Parathyroid adenoma (tissue), 2 donors: Measurements from ENCODE around the gene CAPN13.

Source experiments
- H2AFZ ChIP-seq: fragments of 300-600 bp; sonication (generic); one replicate; pipeline ENCODE4 v1.7.0; 2017; ENCODE audit warnings: antibody characterized with exemption, mild to moderate bottlenecking
- H3K27ac ChIP-seq: fragments of 300-600 bp; sonication (generic); one replicate; pipeline ENCODE4 v1.7.0; 2017
- H3K27me3 ChIP-seq: fragments of 300-600 bp; sonication (generic); one replicate; pipeline ENCODE4 v1.7.0; 2017; ENCODE audit warnings: low read length; ENCODE audit not compliant: control insufficient read depth, insufficient read depth
- H3K36me3 ChIP-seq: fragments of 300-600 bp; sonication (generic); one replicate; pipeline ENCODE4 v1.7.0; 2017; ENCODE audit warnings: low read length; ENCODE audit not compliant: control insufficient read depth, insufficient read depth
- H3K4me1 ChIP-seq: fragments of 300-600 bp; sonication (generic); one replicate; pipeline ENCODE4 v1.7.0; 2017; ENCODE audit warnings: control low read depth
- H3K4me2 ChIP-seq: fragments of 300-600 bp; sonication (generic); one replicate; pipeline ENCODE4 v1.7.0; 2017; ENCODE audit warnings: low read length
- H3K4me3 ChIP-seq: fragments of 300-600 bp; sonication (generic); one replicate; pipeline ENCODE4 v1.7.0; 2017; ENCODE audit warnings: low read depth, low read length
- H3K79me2 ChIP-seq: fragments of 300-600 bp; sonication (generic); one replicate; pipeline ENCODE4 v1.7.0; 2017; ENCODE audit warnings: control low read depth
- H3K9ac ChIP-seq: fragments of 300-600 bp; sonication (generic); one replicate; pipeline ENCODE4 v1.7.0; 2017; ENCODE audit warnings: mild to moderate bottlenecking
- H3K9me3 ChIP-seq: fragments of 300-600 bp; sonication (generic); one replicate; pipeline ENCODE4 v1.7.0; 2017; ENCODE audit warnings: low read length; ENCODE audit not compliant: control insufficient read depth
- TF ChIP-seq, protein P1 (sequence below): fragments of 300-600 bp; sonication (generic); IDR thresholded peaks from one replicate; pipeline ENCODE4 v1.7.0; 2017; ENCODE audit warnings: antibody characterized with exemption, mild to moderate bottlenecking
- donor health status: primary hyperparathyroidism.

CAPN13 gene

DNA sequence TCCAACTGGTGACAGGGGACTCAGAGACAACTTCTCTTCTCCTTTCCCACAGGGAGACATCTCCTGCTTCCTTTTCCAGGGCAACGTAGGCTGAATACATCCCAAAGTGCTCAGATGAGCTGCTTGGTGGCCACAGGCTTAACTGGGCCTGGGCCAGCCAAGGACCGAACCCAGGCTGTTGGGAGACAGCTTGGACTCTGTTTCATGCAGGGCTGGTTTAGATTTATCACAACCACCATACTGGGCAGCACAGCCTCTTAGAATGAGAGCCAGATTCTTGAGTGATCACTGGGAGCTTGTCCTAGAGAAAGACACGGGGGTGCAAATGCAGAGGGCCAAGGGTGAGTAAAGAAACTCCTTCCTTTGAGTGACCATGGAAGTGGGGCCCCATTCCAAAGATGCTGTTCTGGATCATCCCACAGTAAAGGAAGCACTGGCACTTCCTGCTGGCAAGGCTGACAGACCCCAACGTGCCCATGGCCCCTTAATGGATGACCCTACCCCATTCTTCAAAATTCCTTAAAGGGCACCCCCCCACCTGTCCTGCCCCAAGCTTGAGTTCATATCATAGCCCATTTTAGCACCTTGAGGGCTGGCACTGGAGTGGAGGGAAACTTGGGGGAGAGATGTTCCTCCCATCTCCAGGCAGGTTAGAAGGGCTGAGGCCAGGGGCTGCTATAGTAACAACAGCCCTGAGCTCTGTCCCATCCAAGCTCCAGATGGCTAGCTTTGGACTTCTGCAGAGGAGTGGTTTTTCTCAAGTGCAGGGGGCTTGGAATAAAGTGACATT is 84.1 kb downstream of the CAPN13 start:
- Histone ChIP-seq H3K4me1 (no peaks in the 10 kb centered on the region), H2AFZ (no peak overlapping the region), H3K4me3 (no peak overlapping the region), H3K27me3 (no peaks in the 10 kb centered on the region), H3K9ac (no peak overlapping the region), H3K9me3 (no peaks in the 10 kb centered on the region), H3K79me2 (no peaks in the 10 kb centered on the region), H3K4me2 (no peak overlapping the region), H3K36me3 (no peaks in the 10 kb centered on the region), H3K27ac (no peak overlapping the region)
- TF ChIP-seq, protein P1, sequence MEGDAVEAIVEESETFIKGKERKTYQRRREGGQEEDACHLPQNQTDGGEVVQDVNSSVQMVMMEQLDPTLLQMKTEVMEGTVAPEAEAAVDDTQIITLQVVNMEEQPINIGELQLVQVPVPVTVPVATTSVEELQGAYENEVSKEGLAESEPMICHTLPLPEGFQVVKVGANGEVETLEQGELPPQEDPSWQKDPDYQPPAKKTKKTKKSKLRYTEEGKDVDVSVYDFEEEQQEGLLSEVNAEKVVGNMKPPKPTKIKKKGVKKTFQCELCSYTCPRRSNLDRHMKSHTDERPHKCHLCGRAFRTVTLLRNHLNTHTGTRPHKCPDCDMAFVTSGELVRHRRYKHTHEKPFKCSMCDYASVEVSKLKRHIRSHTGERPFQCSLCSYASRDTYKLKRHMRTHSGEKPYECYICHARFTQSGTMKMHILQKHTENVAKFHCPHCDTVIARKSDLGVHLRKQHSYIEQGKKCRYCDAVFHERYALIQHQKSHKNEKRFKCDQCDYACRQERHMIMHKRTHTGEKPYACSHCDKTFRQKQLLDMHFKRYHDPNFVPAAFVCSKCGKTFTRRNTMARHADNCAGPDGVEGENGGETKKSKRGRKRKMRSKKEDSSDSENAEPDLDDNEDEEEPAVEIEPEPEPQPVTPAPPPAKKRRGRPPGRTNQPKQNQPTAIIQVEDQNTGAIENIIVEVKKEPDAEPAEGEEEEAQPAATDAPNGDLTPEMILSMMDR: no peak

DNA sequence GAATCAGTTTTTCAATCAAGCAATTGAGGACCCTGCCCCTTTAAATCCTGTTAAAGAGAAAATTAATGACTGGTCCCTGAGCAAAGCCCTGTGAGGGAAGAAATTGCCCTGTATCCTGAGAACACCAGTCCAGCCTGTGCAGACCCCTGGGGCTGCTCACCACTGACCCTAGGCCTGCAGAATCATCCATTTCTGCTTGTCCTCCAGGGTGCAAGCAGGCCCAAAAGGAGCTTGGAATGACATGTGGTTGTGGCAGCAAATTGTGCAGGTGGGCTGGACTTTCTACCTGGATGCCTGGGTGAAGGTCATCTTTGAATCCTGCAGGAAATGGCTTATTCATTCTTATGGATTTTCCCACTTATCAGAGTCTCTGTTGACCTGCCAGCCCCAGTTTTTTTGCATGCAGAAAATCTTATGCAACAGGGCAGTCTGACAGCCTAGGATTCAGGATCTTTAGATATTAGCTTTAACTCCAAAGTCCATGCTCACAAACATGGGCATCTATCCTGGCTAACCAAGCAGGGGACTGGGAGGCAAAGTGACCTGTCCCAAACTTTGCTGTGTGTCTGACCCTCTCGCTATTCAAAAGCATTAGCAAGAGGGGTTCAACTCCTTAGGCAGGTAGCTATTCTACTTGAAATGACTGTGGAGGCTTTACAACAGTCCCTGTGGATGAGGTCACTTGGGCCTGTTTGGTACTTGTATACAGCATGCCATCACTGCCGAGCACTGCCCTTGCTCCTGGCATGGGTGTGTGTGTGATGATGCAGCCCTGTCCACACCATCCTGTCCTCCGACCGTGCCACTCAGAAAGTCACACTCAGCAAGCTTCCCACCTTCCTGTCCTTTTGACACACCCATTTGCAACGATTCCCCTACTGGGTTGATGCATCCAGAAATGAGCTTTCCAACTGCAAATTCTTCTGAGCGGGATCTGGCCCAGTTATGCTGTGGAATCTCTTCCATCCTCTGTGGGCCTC is 85.3 kb downstream of the CAPN13 start:
- H3K4me3 ChIP-seq: no peak overlapping the region
- H2AFZ ChIP-seq: no peak overlapping the region
- no peaks in the 10 kb centered on the region for H3K36me3 ChIP-seq
- H3K27me3 ChIP-seq: no peaks in the 10 kb centered on the region
- H3K79me2 ChIP-seq: no peaks in the 10 kb centered on the region
- H3K9ac ChIP-seq: no peak overlapping the region
- no peak overlapping the region for H3K27ac ChIP-seq
- TF ChIP-seq, protein P1: no peak
- no peaks in the 10 kb centered on the region for H3K4me1 ChIP-seq
- H3K4me2 ChIP-seq: no peak overlapping the region
- no peaks in the 10 kb centered on the region for H3K9me3 ChIP-seq

DNA sequence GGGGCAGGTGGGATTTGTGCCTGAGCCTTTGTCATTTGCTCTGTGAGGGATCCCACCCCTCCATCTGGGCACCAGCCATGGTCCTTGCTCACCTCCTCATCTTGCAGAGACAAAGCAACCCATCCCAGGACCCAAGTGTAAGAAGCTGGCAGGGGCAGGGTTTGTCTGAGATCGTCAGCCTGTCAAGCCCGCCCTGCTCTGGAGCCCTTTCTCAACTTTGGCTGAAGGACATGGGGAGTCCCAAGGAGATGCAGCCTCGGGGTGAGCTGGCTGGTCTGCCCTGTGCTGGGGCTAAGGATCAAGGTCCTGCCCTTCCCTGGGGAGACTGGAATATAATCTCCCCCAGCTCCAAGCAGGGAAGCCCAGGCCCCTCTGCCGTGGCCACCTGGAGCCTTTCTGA is 86.0 kb downstream of the CAPN13 start:
- Histone ChIP-seq H3K4me2 (no peak overlapping the region), H3K9ac (no peak overlapping the region), H3K9me3 (no peaks in the 10 kb centered on the region), H3K4me1 (no peaks in the 10 kb centered on the region), H3K27ac (no peak overlapping the region), H3K4me3 (no peak overlapping the region), H3K27me3 (no peaks in the 10 kb centered on the region), H3K36me3 (no peaks in the 10 kb centered on the region), H2AFZ (no peak overlapping the region), H3K79me2 (no peaks in the 10 kb centered on the region)
- TF ChIP-seq, protein P1: no peak

DNA sequence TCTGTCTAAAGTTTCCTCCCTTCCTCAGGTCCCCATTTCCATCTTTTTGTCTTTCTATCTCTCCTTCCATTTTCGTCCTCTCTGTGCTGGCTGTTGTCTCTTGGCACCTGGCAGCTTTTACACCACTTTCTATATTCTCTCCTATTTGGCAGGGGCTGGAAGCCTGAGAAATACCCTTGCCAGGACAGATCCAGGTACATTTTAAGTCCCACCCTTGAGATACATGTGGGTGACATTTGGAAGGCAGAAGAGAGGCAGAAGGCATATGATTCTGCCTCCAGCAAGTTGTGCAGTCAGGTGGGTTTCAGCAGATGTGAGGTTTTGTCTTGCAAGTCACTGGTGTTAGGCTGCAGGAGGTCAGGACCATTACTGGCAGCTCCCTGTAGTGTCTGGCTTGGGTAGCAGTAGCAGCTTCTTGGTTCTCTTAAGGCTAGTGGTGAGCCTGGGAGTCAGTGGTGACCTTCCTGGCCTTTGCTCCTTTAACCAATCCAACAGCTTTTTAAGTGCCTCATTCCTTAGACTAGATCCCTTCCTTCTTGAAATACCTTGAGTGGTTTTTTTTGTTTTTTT is 90.1 kb downstream of the CAPN13 start:
- Histone ChIP-seq H3K79me2 (no peaks in the 10 kb centered on the region), H3K9ac (no peak overlapping the region), H3K4me1 (no peaks in the 10 kb centered on the region), H3K4me3 (no peak overlapping the region), H3K9me3 (no peaks in the 10 kb centered on the region), H3K27ac (no peak overlapping the region), H3K36me3 (no peaks in the 10 kb centered on the region), H3K27me3 (no peaks in the 10 kb centered on the region), H3K4me2 (no peak overlapping the region), H2AFZ (no peak overlapping the region)
- TF ChIP-seq, protein P1: no peak
